GM18909 (cell line): ENCODE measurements around the gene CRPPA.
A peak's percentile ranks its signal among the peaks of the same experiment; 100 is the strongest.
"Not testable (repeated sequence)": the region's sequence is repeated elsewhere in the genome, so short reads cannot be mapped to it uniquely, and the experiment has no call there.

Source experiments
- ATAC-seq: cut with Tn5 transposase; IDR thresholded peaks from one replicate; pipeline ENCODE4 v1.9.1; 2021; ENCODE audit warnings: mild to moderate bottlenecking; ENCODE audit not compliant: unreplicated experiment, poor library complexity

CRPPA gene

DNA sequence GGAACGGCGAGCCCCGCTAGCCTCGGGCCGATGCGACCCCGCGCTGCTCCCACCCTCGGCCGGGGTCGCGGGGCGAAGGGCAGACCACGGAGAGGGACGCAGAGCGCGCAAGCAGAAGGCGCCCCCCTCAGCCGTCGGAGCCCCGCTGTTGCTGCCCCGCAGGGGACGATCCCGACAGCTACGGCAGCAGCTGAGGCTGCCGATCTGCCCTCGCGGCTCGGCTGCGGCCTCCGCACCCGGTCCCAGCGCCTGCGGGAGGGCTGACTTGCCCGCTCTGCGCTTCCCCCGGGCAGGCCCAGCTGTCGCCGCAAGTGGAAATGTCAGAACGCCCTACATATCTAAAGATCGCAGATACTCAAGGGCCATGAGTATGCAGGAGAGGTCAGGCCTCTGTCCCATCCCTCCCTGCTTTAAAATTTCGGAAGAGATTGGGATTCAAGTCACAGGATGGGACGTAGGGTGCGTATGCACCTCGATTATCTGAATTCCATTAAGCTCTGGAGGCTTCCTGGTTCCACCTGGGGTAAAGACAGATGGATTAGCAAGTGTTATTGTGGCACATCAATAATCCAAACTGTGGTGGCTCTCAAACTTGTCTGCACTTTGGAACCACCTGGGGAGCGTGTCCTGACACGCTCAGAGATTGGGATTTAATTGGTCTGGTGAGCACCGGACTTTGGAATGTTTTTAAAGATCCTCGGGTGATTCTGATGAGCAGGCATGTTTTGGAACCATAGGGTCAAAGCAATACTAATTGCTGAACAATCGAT lies at the start of gene CRPPA:
Gene CRPPA (minus strand): TSS at position 206 of the 770 bp plus-strand sequence. CDS start 216 bp downstream, outside the sequence.
- peak; percentile 40 for ATAC-seq

DNA sequence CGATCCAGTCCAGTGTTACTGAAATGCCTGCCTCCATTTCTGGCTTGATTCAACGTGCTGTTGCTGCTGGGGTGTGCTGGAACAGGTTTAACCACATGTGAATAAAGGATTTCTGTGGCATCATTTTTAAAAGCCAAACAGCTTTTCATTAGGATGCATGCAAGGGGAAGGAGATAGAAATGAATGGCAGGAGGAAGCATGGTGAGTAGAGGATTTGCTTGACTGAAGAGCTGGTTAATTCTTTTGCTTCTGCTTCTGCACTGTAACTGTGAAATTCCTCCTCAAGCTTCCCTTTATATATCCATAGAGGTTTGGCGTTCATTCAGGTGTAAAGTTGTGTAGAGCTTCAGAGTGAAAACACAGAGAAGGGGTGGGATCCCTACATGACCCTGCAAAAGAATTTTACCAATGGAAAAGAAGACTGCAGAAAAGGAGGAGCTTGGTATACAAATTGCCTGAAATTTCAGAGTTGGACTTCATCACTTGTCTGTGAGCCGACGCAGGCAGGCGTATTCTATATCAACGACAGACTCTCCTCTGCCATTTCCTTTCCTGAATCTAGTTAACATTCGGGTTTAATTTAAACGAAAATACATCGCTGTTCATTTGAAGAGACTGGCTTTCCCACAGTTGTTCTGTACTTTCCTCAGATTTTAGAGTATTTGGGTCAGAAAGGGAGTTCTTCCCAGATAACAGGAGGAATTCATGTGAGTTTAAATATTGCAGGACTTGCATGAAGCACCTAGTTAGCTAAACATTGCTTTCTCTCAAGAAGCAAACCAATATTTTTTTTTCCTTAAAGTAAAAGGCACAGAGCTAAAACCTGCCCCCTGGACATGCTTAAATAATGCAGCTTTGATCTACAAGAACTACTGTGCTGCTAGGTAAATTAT lies 44.4 kb upstream of the CRPPA start, which contains the start of gene SOSTDC1:
Gene SOSTDC1 (minus strand): TSS at position 270 of the 893 bp plus-strand sequence. CDS start 70 bp downstream, at position 200.
- no peak for ATAC-seq

DNA sequence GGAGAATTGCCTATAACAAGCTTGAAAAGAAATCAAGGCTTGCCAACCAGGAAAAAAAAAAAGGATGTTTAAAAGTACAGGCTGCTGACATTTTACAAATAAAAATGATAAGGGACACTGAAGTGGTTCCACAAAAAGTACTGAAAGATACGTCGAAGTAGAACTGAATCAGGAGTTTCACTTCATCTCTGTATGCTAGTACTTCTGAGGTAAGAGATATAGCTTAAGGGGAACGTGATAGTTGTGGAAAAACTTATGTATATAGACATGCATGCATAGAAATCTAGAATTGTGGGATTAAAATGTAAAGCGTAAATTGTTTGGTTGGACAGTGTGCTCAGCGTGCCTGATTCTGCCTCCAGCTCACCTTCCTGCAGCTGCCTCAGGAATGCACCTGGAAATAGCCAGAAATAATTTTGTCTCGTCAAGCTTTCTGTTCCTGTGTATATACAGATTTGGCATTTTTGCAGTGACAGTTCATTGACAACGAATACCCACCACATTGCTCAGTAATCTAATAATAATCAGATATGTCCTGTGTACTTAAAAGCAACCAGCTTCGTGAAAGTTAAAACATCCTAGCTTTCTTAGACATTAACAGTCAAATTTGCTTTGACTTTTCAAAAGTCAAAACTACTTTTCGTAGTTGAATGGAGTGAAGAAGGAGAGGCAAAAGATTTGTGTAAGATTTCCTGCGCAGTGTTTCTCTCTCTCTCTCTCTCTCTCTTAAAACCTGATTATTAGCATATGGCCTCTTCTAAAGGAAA lies 42.8 kb upstream of the CRPPA start:
- ATAC-seq, result no peak

GRCh38 chr7:16463520-16463919 lies 42.2 kb upstream of the CRPPA start:
- ATAC-seq, result no peak

DNA sequence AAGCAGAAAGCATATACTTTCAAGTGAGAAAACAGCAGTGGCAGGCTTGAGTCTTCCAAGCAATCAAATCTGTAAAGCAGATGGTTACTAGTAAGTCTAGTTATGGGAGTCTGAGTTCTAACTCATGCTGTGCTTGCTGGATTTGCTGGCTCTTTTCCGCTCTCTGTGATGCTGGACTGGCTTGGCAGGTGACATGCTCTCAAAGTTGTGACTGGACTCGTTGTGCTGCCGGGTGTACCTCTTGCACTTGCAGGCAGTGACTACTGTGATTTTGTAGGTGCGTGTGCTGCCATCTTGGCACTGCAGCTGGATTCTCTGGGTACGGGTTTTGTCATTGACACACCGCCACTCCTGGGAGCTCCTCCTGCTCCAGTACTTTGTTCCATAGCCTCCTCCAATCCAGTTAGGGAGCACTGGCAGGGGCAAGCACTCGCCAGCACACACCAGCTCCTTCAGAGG lies 41.1 kb upstream of the CRPPA start:
- ATAC-seq, result no peak

DNA sequence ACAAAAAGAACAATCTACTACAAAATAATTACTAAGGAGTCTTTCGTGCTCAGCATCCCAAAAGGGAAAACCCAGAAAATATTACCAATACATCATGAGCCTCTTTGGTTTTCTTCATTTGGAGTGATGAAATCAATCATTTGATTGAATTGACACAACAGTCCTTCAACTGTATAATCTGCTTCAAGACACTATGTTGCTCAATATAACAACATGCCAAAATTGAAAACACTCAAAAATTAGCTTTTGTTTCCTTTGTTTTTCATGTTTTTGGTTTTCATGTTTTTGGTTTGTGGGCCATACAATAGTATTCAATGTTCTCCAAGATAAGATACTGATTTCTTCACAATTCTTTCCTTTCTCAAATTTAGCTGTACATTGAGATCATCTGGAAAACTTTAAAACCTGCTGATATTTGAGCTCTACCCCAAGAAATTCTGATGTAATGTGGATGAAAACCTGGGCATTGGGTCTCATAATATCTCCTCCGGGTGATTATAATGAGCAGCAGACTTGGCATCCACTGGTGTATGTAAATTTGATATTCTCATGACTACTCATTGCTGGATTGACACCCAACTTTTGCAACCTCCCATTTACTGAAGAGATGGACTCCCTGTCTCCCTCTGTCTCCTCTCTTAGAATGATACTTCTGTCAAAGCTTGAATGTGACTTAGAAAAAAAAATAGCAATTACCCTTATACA lies 39.6 kb upstream of the CRPPA start:
- no peak for ATAC-seq

DNA sequence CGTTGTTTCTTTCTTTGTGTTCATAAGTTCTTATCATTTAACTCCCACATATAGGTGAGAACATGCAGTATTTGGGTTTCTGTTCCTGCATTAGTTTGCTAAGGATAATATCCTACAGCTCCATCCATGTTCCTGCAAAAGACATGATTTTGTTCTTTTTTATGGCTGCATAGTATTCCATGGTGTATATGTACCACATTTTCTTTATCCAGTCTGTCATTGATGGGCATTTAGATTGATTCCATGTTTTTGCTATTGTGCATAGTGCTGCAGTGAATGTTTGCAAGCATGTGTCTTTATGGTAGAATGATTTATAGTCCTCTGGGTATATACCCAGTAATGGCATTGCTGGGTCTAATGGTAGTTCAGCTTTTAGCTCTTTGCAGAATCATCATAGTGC lies 35.0 kb upstream of the CRPPA start:
- not testable (repeated sequence) for ATAC-seq

DNA sequence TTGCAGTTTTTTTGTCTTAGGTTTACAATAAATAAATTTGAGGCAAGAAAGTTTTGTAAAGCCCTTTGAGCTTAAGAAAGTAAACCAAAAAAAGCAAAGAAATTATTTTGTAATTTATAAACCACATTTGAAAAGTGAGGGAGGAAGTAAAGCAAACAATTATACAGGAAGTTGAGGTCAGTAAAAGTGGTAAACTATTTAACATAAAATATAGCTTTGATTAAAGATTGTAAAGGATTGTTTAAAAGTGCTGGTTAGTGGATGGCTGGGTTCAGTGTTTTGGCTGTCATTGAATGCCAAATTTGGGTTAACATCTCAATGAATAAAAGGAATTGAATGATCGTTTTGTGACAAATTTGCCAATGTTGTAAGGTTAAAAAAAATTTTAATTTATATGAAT lies 34.3 kb upstream of the CRPPA start:
- ATAC-seq, result no peak

DNA sequence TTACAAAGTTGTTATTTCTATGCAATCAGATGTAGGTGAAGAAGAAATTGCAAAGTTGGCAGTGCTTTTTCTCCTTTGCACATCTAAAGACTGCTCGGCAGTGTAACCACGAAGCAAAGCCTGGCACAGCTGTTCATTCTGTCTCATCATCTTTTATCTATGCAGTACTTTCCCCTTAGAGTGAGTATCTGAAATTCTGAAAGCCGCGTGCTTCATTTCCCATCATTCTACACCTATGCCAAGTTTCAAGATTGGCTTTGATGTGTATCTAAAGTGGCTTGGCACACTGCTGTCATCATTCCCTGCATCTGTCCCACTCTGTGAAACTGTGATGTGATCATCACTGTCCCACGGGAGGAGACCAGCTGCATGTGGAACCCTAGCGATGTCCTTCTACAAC lies 29.0 kb upstream of the CRPPA start:
- no peak for ATAC-seq

DNA sequence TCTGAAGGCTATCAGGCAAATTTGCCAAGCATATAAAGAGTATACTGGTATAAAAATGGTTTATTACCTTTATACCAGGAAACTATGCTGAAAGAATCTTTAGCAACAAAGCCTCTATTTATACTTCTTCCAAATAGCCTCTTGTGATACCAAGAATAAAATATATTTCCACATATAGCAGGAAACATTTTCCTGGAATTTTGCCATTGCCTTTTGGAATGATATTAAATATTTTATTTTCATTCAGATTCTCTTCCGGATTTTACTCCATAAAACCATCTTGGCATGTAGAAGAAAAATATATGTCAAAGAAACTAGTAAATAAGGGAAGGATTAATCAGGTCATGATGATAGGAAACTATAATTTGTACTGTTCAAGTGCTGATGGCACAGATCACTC lies 26.5 kb upstream of the CRPPA start:
- ATAC-seq, result no peak

DNA sequence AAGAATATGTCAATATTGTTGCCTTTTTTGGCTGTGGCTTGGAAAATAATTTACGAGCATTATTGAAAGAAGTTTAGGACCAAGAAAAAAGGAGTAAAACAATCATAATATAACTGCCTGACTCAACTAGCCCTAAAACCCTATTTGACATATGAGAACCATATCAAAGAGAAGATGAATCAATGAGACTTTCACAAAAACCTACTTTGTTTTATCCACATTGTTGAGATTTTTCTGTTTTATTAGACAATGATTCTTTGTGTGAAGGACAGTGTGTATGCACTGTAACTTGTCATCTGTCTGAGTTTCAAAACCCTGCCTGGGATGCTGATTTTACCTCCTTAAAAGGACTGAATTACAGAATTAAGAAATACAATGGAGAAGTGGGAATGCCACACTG lies 25.2 kb upstream of the CRPPA start:
- no peak for ATAC-seq

GRCh38 chr7:16443871-16444270 lies 22.5 kb upstream of the CRPPA start:
- not testable (repeated sequence) for ATAC-seq

GRCh38 chr7:16438988-16439387 lies 17.6 kb upstream of the CRPPA start:
- ATAC-seq, result no peak

DNA sequence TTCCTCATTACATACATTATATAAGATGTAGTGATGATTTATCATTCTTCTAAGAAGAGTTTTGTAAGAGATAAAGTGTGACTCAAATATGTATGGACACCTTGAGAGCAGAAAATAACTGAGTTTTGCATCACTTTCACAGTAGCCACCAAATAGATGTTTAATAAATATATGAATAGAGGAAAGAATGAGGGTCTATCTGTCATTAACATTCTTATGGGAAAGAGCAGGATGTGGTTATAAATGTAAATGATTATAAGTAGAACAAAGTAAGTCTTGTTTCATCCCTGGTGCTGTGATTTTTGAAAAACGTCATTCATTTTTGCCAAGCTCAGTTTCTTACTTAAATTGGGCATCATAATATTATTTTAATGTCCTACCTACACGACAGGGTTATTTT lies 15.0 kb upstream of the CRPPA start:
- no peak for ATAC-seq

DNA sequence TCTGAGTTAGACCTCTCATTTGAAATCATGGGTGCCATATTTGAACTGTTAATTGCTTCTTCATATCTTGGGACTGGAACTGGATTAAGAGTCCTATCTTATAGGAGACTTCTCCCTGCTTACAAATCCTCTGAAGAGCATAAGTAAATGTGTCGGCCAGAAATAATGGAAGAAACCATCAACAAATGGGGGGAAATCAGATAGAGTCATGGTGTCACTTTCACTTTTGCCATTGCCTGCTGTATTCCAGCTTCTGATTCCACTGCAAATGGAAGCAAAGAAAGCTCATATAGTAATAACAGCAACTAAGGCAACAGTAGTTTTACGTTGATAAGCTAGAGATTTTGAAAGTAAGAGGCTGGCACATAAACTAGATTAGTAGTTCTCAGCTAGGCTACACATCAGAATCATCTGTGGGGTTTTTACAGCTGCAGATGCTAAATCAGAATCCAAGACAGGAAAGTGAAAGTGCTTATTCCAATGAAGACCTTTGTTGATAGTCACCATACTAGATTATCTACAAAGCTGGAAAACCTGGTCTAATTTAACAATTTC lies 12.3 kb upstream of the CRPPA start:
- no peak for ATAC-seq

DNA sequence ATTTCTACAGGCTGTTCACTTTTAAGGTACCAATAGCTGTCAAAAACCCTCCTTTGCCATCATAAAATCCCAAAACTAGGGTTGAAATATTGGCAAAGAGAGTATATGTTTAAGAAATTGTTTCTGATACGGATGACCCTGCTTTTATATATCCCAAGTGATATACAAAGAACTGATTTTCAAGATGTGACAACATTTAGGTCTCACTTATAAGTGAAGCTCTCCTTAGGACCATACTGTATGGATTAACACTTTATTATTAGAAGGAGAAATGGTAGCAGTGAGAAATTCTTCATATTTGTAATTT lies 11.0 kb upstream of the CRPPA start:
- no peak for ATAC-seq

DNA sequence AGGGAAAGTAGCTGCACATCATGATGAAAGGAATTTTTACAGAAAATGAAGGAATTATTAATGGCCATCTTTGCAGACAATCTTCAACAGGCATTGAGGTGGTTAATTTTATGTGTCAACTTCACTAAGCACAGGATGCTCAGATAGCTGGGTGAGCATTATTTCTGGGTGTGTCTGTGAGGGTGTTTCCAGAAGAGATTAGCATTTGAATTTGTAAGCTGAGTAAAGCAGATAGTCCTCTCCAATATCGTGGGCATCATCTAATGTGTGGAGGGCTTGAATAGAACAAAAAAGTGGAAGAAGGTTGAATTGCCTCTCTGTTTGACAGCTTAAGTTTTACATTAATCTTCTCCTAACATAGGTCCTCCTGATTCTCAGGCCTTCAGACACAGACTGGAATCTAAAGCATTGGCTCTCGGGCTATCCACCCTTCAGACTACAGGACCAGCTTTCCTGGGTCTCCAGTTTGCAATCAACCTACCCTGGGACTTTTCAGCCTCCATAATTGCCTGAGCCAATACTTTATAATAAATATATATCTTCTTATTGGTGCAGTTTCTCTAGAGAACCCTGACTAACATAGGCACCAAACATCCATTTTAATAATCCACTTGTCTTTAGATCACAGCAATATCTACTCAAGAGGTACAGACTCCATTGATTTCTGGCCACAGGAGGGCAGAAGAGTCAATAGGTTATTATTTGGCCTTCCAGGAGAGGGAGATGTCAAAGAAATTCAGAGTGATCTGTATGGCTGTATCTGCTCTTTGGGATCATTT lies 10.5 kb upstream of the CRPPA start:
- ATAC-seq, result peak; percentile 78

- ATAC-seq, result no peak
These were observed 8.8 kb upstream of the CRPPA start for GRCh38 chr7:16430133-16430532.

DNA sequence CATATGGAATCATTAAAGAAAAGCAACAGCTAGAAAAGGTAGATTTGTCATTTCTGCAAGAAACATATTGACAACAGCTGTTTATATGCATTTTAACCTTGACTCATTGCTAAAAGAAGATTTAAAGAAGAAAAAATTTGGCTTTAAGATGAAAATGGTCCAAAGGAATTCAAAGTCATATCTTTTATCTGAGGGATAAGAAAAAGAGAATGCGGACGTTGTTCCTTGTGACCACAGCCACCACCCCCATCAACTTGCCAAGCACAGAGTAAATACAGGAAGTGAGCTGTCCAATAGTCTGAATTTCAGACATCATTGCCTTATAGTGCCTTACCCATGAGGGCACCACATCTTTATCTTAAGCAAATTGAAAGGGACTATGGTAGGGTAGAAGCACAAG lies 7.3 kb upstream of the CRPPA start:
- no peak for ATAC-seq
